ENCODE results near the gene SLC12A7. TPM values are rescaled to one million over a fixed set of nuclear protein-coding genes. Genes with fewer than 3 reads are reported as not detected.

SLC12A7 gene
- total RNA-seq, 1 experiment from 2014 or later, result 28.1 TPM

- TF ChIP-seq CTCF (IDR thresholded peaks at IDR 0.05) (no peak), ZNF232 (CRISPR knock-in tag; IDR thresholded peaks at IDR 0.05) (no peak), GABPB1 (CRISPR knock-in tag; IDR thresholded peaks at IDR 0.05) (no peak)
These were observed 95.4 kb downstream of the SLC12A7 start (continued) for GRCh38 chr5:1016476-1016875.

GRCh38 chr5:1016036-1016435, 95.8 kb downstream of the SLC12A7 start:
- no peak overlapping the region for H3K27ac Mint-ChIP-seq
- ATAC-seq (no peak), DNase-seq (ENCODE audit: low spot score) (no peak)
- TF ChIP-seq E2F5 (CRISPR knock-in tag; IDR thresholded peaks at IDR 0.05) (no peak), ELF4 (CRISPR knock-in tag; IDR thresholded peaks at IDR 0.05; ENCODE audit: low read depth) (no peak), TP53 (CRISPR knock-in tag; IDR thresholded peaks at IDR 0.05) (no peak), MAX (CRISPR knock-in tag; IDR thresholded peaks at IDR 0.05) (no peak), OVOL2 (CRISPR knock-in tag; IDR thresholded peaks at IDR 0.05; ENCODE audit: borderline replicate concordance) (no peak), ERG (CRISPR knock-in tag; IDR thresholded peaks at IDR 0.05) (no peak), ZNF423 (CRISPR knock-in tag; IDR thresholded peaks at IDR 0.05) (no peak), RELA (CRISPR knock-in tag; IDR thresholded peaks at IDR 0.05; ENCODE audit: borderline replicate concordance) (no peak), AR (CRISPR knock-in tag; IDR thresholded peaks at IDR 0.05) (no peak), ZSCAN18 (CRISPR knock-in tag; IDR thresholded peaks at IDR 0.05) (no peak), NR3C1 (CRISPR knock-in tag; conservative IDR thresholded peaks at IDR 0.05; ENCODE audit: low read depth) (no peak), FOXP1 (CRISPR knock-in tag; IDR thresholded peaks at IDR 0.05; ENCODE audit: borderline replicate concordance) (no peak), MYBL2 (CRISPR knock-in tag; IDR thresholded peaks at IDR 0.05) (no peak), ZNF396 (CRISPR knock-in tag; IDR thresholded peaks at IDR 0.05; ENCODE audit: borderline replicate concordance) (no peak)
- no peak overlapping the region for H3K4me3 Mint-ChIP-seq
- ChIA-PET POLR2A (no interaction called here), CTCF (interaction anchor here (1.1 to 1.3 kb wide), 3 partner anchors 8 to 34 kb away, joined by 3 to 4 read pairs (median 3); no protein-coding TSS in a partner anchor)
- H3K9me3 Mint-ChIP-seq, result no peaks in the 10 kb centered on the region
- peaks cover 2% of the 10 kb centered on the region for H3K27me3 Mint-ChIP-seq (ENCODE audit: low read depth)
- H3K4me1 Mint-ChIP-seq, result peaks cover 10% of the 10 kb centered on the region
- no peaks in the 10 kb centered on the region for H3K36me3 Mint-ChIP-seq
